BLaER1 treated with 17β-estradiol and CSF1 and Interleukin-3, amounts not matched to agents 10 nM and 100 nM (cell line): Measurements from ENCODE around the gene LTN1.
"Not testable (repeated sequence)": the region's sequence is repeated elsewhere in the genome, so short reads cannot be mapped to it uniquely, and the experiment has no call there.

ENCODE experiments used
- H3K27ac ChIP-seq, 11 experiments: shearing (Covaris generic); formaldehyde crosslinking; 2 replicates each; pipeline ENCODE4 v1.8.1; 2022
- H3K27me3 ChIP-seq, 11 experiments: shearing (Covaris generic); formaldehyde crosslinking; 2 replicates each; pipeline ENCODE4 v1.8.1; 2022
- H3K36me3 ChIP-seq, 11 experiments: shearing (Covaris generic); formaldehyde crosslinking; 2 replicates each; pipeline ENCODE4 v1.8.1; 2022
- H3K4me1 ChIP-seq, 10 experiments: shearing (Covaris generic); formaldehyde crosslinking; 2 replicates each; pipeline ENCODE4 v1.8.1; 2022
- H3K4me2 ChIP-seq, 11 experiments: shearing (Covaris generic); formaldehyde crosslinking; 2 replicates each; pipeline ENCODE4 v1.8.1; 2022
- H3K4me3 ChIP-seq, 10 experiments: shearing (Covaris generic); formaldehyde crosslinking; 2 replicates each; pipeline ENCODE4 v1.8.1; 2022
- H3K9ac ChIP-seq, 11 experiments: shearing (Covaris generic); formaldehyde crosslinking; 2 replicates each; pipeline ENCODE4 v1.8.1; 2022
- H3K9me3 ChIP-seq, 11 experiments: shearing (Covaris generic); formaldehyde crosslinking; replicated peaks in 1 of 11; 2 replicates each; pipeline ENCODE4 v1.8.1; 2022
- H4K20me1 ChIP-seq, 11 experiments: shearing (Covaris generic); formaldehyde crosslinking; 2 replicates each; pipeline ENCODE4 v1.8.1; 2022
- Cebpa-rat ChIP-seq, 11 experiments: shearing (Covaris generic); IDR thresholded peaks; 2 replicates each; pipeline ENCODE4 v1.8.1; 2022

LTN1 gene

GRCh38 chr21:29022166-29022565 lies 29.5 kb upstream of the LTN1 start:
- H3K9ac ChIP-seq, result no peak overlapping the region
- H3K4me1 ChIP-seq, result peaks cover 36 to 51% (median 44%) of the 10 kb centered on the region in 10 experiments
- peaks cover 0 to 2% (median 0%) of the 10 kb centered on the region in 11 experiments; a peak in 2 of 22 replicates for H3K36me3 ChIP-seq
- no peak overlapping the region for H3K27ac ChIP-seq
- H4K20me1 ChIP-seq, result peaks cover 0 to 20% (median 0%) of the 10 kb centered on the region in 11 experiments; a peak in 7 of 22 replicates
- no peak for TF ChIP-seq Cebpa-rat (IDR thresholded peaks at IDR 0.05)
- H3K27me3 ChIP-seq, result no peaks in the 10 kb centered on the region
- no peak overlapping the region for H3K4me3 ChIP-seq
- H3K4me2 ChIP-seq, result no peak overlapping the region
- no peaks in the 10 kb centered on the region for H3K9me3 ChIP-seq

DNA sequence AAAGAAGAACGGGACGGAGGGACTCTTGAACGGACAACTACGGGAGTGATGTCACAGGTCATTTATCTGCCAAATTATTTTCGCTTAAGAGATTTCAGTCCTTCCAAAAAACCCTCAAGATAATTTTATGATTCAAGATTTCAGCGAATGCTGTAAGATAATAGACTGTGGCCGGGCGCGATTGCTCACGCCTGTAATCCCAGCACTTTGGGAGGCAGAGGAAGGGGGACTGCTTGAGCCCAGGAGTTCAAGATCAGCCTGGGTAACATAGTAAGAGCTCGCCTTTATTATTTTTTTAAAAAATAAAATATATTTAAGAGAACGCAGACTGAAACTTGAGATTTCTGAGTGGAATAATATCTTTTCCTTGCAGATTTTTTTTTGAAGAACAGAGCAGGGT lies 25.9 kb upstream of the LTN1 start:
- Histone ChIP-seq H3K4me1 (peaks cover 17 to 30% (median 23%) of the 10 kb centered on the region in 10 experiments), H3K27ac (peak overlapping the region; percentile 47 to 91 (median 86); a peak in 21 of 22 replicates), H3K4me3 (peak overlapping the region; percentile 63 to 84 (median 80)), H4K20me1 (no peaks in the 10 kb centered on the region), H3K9me3 (no peaks in the 10 kb centered on the region), H3K9ac (peak overlapping the region; percentile 72 to 87 (median 85)), H3K4me2 (peak overlapping the region; percentile 84 to 96 (median 94)), H3K27me3 (no peaks in the 10 kb centered on the region), H3K36me3 (no peaks in the 10 kb centered on the region; a peak in 1 of 22 replicates)
- no peak for TF ChIP-seq Cebpa-rat (IDR thresholded peaks at IDR 0.05)

GRCh38 chr21:29017639-29018237 lies 25.1 kb upstream of the LTN1 start:
- Histone ChIP-seq H3K9ac (peak overlapping the region in 2 of 11 experiments; percentile 9 to 15; a peak in 1 of 22 replicates), H3K9me3 (peaks cover 0 to 4% (median 0%) of the 10 kb centered on the region in 11 experiments; a peak in 2 of 22 replicates), H3K27ac (peak overlapping the region in 4 of 11 experiments; percentile 0 to 20 (median 12); a peak in 3 of 22 replicates), H3K4me3 (peak overlapping the region in 7 of 10 experiments; percentile 63 to 83 (median 80); a peak in 10 of 20 replicates), H3K36me3 (no peaks in the 10 kb centered on the region; a peak in 1 of 22 replicates), H3K27me3 (no peaks in the 10 kb centered on the region), H3K4me1 (peaks cover 16 to 30% (median 22%) of the 10 kb centered on the region in 10 experiments), H4K20me1 (no peaks in the 10 kb centered on the region), H3K4me2 (peak overlapping the region; percentile 84 to 96 (median 94))
- TF ChIP-seq Cebpa-rat (IDR thresholded peaks at IDR 0.05), result no peak

GRCh38 chr21:29011236-29011635 lies 18.6 kb upstream of the LTN1 start:
- Histone ChIP-seq H3K9me3 (peaks cover 0 to 15% (median 4%) of the 10 kb centered on the region in 11 experiments; a peak in 9 of 22 replicates), H3K36me3 (peaks cover 0 to 26% (median 7%) of the 10 kb centered on the region in 11 experiments; a peak in 11 of 22 replicates)
- H3K27ac ChIP-seq, H3K4me1 ChIP-seq, H3K27me3 ChIP-seq, H3K9ac ChIP-seq, H3K4me2 ChIP-seq, H4K20me1 ChIP-seq, H3K4me3 ChIP-seq: not testable (repeated sequence)

GRCh38 chr21:29008367-29008766 lies 15.7 kb upstream of the LTN1 start:
- Histone ChIP-seq H3K4me3 (no peak overlapping the region), H3K9me3 (peaks cover 0 to 15% (median 4%) of the 10 kb centered on the region in 11 experiments; a peak in 9 of 22 replicates), H3K27me3 (no peaks in the 10 kb centered on the region), H4K20me1 (no peaks in the 10 kb centered on the region), H3K36me3 (peaks cover 0 to 26% (median 7%) of the 10 kb centered on the region in 11 experiments; a peak in 11 of 22 replicates), H3K4me1 (peaks cover 0 to 7% (median 3%) of the 10 kb centered on the region in 10 experiments; a peak in 16 of 20 replicates), H3K9ac (no peak overlapping the region; a peak in 1 of 22 replicates), H3K27ac (no peak overlapping the region), H3K4me2 (no peak overlapping the region)
- no peak for TF ChIP-seq Cebpa-rat (IDR thresholded peaks at IDR 0.05)

DNA sequence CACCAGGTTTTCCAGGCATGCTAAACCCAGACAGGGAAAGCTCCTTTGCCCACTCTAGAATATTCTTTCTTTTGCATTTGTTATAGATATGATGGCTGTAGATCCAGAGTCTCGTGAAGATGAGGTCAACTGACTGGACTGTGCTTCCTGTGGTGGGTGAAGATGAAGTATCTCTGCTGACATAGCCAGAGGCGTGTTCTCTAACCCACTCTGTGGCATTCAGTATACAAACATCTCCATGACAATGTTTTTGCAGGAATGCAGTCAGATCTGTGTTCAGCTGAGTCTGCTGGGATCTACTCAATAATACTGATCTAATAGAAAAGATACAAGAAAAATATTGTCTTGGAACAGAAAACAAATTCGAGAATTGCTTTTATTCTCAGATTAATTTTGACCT lies 15.1 kb upstream of the LTN1 start:
- Histone ChIP-seq H3K9ac (no peak overlapping the region; a peak in 1 of 22 replicates), H3K4me3 (no peak overlapping the region), H3K36me3 (peaks cover 0 to 26% (median 7%) of the 10 kb centered on the region in 11 experiments; a peak in 11 of 22 replicates), H3K27me3 (no peaks in the 10 kb centered on the region), H3K9me3 (peaks cover 0 to 13% (median 0%) of the 10 kb centered on the region in 11 experiments; a peak in 9 of 22 replicates), H4K20me1 (no peaks in the 10 kb centered on the region), H3K27ac (no peak overlapping the region), H3K4me2 (no peak overlapping the region), H3K4me1 (peaks cover 0 to 9% (median 6%) of the 10 kb centered on the region in 10 experiments; a peak in 16 of 20 replicates)
- TF ChIP-seq Cebpa-rat (IDR thresholded peaks at IDR 0.05), result no peak

DNA sequence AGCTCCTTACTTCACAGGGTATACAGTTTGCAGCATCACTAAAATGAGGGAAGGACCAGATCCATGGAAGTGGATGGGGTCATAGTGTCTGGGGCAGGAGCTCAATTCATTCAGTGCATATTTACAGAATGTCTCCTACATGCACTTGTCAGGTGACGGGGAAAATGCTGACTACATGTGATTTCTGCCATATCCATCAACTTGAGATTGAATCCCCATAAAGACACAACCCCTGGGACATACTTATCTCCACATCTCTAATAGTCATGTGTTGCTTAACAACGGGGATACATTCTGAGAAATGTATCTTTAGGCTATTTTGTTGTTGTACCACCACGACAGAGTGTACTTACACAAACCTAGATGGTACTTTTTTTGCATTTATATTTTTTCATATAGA lies 14.5 kb upstream of the LTN1 start:
- Histone ChIP-seq H3K4me1 (peaks cover 3 to 12% (median 10%) of the 10 kb centered on the region in 10 experiments; a peak in 18 of 20 replicates), H3K36me3 (peaks cover 0 to 26% (median 7%) of the 10 kb centered on the region in 11 experiments; a peak in 11 of 22 replicates), H3K9me3 (peaks cover 0 to 13% (median 0%) of the 10 kb centered on the region in 11 experiments; a peak in 8 of 22 replicates), H3K4me3 (no peak overlapping the region), H3K9ac (no peak overlapping the region), H3K4me2 (no peak overlapping the region), H4K20me1 (no peaks in the 10 kb centered on the region), H3K27ac (no peak overlapping the region), H3K27me3 (no peaks in the 10 kb centered on the region)
- TF ChIP-seq Cebpa-rat (IDR thresholded peaks at IDR 0.05), result no peak

DNA sequence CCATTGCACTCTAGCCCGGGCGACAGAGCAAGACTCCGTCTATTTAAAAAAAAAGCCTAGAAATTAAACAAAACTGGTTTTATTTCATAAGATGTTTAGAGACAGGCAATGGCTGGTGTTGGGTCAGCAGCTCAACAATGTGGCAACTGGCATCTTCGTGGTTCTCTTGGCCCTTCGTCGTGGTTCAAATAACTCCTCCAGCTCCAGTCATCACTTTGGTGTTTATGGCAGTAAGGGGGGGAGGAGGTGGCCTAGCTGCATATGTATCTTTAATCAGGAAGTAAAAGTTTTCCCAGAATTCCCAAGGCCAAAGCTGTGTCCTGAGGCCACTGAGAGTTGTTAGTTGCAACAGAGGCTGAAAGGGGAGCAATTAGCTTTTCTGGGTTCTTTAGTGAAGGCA lies 13.0 kb upstream of the LTN1 start:
- H3K9me3 ChIP-seq, result peaks cover 0 to 6% (median 0%) of the 10 kb centered on the region in 11 experiments; a peak in 6 of 22 replicates
- TF ChIP-seq Cebpa-rat (IDR thresholded peaks at IDR 0.05), result no peak

DNA sequence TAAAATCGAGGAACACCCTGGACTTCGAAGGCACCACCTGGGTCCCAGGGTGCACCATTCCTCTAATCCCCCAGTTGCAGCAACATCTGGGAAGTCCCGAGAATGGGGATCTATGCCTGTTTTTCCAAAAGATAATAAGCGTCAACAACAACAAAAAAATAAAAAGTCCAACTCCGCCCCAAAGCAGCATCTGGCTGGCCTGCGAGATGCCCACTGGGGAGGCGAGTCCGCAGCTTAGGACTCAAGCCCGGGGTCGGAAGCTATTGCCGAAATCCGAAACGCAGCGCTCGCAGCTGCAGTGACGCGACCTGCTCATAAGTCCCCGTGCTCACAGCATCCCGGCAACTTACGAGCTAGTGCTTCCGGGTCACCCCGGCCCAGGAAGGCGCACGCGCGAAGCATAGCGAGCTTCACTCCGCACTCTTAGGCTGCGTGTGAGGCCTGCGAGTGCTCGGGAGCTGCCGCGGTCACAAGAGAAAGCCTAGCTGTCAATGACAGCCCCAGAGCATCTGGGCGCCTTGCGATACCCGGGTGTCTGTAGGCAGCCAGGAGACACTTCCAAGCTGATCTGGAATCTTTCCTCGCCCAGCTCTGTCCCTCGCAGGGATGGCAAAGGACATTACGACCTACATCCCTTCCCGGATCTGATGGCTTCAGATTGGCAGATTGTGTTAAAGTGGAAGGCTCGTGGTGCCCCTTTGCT lies 9.9 kb upstream of the LTN1 start:
- TF ChIP-seq Cebpa-rat (IDR thresholded peaks at IDR 0.05), result no peak
- Histone ChIP-seq H3K27me3 (no peaks in the 10 kb centered on the region), H3K4me3 (peak overlapping the region; percentile 50 to 74 (median 62)), H3K36me3 (peaks cover 0 to 13% (median 4%) of the 10 kb centered on the region in 11 experiments; a peak in 10 of 22 replicates), H4K20me1 (no peaks in the 10 kb centered on the region), H3K9ac (peak overlapping the region; percentile 75 to 92 (median 86)), H3K4me2 (peak overlapping the region; percentile 77 to 97 (median 89)), H3K4me1 (peaks cover 3 to 12% (median 10%) of the 10 kb centered on the region in 10 experiments; a peak in 18 of 20 replicates), H3K9me3 (peaks cover 0 to 9% (median 0%) of the 10 kb centered on the region in 11 experiments; a peak in 4 of 22 replicates), H3K27ac (peak overlapping the region; percentile 79 to 94 (median 87))

More for the DNA sequence above, 13.0 kb upstream of the LTN1 start:
- no peaks in the 10 kb centered on the region for H3K27me3 ChIP-seq
- H4K20me1 ChIP-seq, result no peaks in the 10 kb centered on the region
- H3K9ac ChIP-seq, result no peak overlapping the region
- peaks cover 3 to 12% (median 10%) of the 10 kb centered on the region in 10 experiments; a peak in 18 of 20 replicates for H3K4me1 ChIP-seq
- no peak overlapping the region for H3K27ac ChIP-seq
- H3K36me3 ChIP-seq, result peaks cover 0 to 26% (median 7%) of the 10 kb centered on the region in 11 experiments; a peak in 11 of 22 replicates
- no peak overlapping the region for H3K4me2 ChIP-seq
- no peak overlapping the region for H3K4me3 ChIP-seq
